ENCODE measurements around the gene POTEM.
"Not testable (repeated sequence)": the region's sequence is repeated elsewhere in the genome, so short reads cannot be mapped to it uniquely, and the experiment has no call there.

POTEM gene

GRCh38 chr14:19038060-19038664 lies 70.9 kb downstream of the POTEM start:
- DNase-seq: not testable (repeated sequence)

GRCh38 chr14:19038785-19039184 lies 71.6 kb downstream of the POTEM start:
- not testable (repeated sequence) for DNase-seq

- DNase-seq: not testable (repeated sequence)
Observed at GRCh38 chr14:19043384-19043783, 76.2 kb downstream of the POTEM start.

All from inflammatory macrophage (primary cell).